NCI-H460 (cell line): ENCODE results near the gene MCM3AP. TPM values are rescaled to one million over a fixed set of nuclear protein-coding genes. Genes with fewer than 3 reads are reported as not detected.

Experiments used
- DNase-seq: peaks from one replicate; pipeline ENCODE4 v3.0.0-alpha.2; 2016; ENCODE audit warnings: low read depth; ENCODE audit errors: extremely low read depth
- total RNA-seq: library from RNA; depleted of rRNA; stranded (reverse); fragments of >200 nt; shearing (Covaris generic); gene quantifications from 2 replicates; pipeline ENCODE4 v1.2.3, GENCODE V29; 2014; rRNA removed

Gene MCM3AP
- total RNA-seq, 1 experiment from 2014 or later = 38.8 TPM

DNA sequence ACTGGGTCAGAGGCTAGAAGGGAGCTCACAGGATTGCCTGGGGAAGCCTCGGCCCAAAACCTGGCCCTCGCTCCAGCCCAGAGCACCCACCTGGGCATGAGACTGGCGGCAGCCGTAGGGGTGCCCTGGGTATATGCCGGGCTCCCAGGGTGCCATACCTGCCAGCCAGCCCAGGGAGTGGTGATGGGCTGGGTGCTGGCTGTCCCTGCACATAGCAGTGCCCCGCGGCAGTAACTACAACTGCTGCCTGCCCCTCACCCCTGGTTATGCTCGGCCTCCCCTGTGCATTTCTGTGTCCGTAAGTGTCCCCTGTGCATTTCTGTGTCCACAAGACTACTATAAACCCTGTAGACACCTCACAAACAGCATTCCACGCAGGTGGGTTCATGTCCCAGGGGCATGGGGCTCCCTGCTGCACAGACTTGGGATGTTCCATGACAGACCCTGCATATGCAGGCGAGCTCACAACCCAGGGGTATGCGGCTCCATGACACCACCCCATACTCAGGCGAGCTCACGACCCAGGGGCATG lies 95.4 kb downstream of the MCM3AP start:
- no peak for DNase-seq

DNA sequence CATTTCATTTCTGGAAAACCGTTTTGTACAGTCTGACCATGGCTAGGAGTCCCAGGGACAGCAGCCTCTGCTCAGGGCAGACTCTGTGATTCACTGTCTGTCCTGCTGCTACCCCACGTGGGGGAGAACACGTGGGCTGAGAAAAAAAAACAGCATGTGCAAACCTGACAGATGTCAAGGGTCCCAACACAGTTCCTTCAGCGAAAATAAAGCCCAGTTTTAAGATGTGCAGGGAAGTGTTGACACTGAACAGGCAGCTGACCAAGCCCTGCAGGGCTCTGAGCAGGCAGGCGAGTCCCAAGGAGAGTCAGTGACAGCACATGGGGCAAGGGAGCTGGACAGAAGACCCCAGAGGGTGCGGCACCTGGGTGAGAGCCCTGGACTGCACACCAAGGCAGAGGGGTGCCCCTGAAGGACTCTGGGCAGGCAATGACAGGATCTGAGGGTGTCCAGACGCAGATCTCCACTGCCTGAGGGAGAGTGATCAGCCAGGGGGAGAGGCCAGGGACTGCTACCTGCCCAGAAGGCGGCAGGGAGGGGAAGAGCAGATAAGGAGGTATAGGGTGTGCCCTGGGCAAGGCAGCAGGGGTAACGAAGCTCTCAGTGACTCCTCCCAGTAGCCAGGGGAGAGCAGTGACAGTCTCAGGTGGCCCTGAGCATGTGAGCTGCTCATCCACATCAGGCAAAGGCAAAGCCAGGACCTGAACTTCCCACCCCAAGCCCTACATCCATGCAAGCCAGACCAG lies 96.0 kb downstream of the MCM3AP start:
- no peak for DNase-seq

- peak; percentile 30 for DNase-seq
Observed at GRCh38 chr21:46188226-46189212, 96.9 kb downstream of the MCM3AP start.

- DNase-seq = no peak
Observed at GRCh38 chr21:46187814-46188213, 97.6 kb downstream of the MCM3AP start.

GRCh38 chr21:46187261-46187660 lies 98.2 kb downstream of the MCM3AP start:
- no peak for DNase-seq

DNA sequence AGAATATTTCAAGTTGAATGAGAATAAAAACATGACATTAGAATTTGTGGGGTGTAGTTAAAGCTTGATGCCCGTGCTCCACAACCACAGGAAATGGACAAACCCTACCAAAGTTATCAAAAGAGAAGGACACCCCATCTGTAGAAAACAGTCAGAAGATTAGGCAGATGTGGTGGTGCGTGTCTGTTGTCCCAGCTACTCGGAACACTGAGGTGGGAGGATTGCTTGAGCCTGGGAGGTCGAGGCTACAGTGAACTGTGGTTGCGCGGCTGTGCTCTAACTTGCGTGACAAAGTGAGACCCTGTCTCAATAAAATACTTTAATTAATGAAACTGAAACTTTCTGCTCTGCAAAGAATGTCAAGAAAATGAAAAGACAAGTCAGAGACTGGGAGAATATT lies 99.7 kb downstream of the MCM3AP start:
- DNase-seq = no peak

Other genes with a start within 250 kb of the MCM3AP start
- 3.6 and 4.0 TPM in 2 replicates for gene COL6A2, start 187.5 kb downstream of the MCM3AP start, total RNA-seq
- gene FTCD, start 130.0 kb downstream of the MCM3AP start, total RNA-seq = 0.22 TPM in 1 of 2 replicates, not detected in the other
- gene SPATC1L, start 101.2 kb downstream of the MCM3AP start, total RNA-seq = 6.2 and 10.3 TPM in 2 replicates
- gene LSS, start 56.8 kb downstream of the MCM3AP start, total RNA-seq = 5.3 and 6.0 TPM in 2 replicates
- 20.8 and 23.2 TPM in 2 replicates for gene YBEY, start 731 bp upstream of the MCM3AP start, total RNA-seq
- 4.4 TPM in 2 replicates for gene C21orf58, start 38.3 kb upstream of the MCM3AP start, total RNA-seq
- gene PCNT, start 38.5 kb upstream of the MCM3AP start, total RNA-seq = 11.1 and 14.1 TPM in 2 replicates
- 13.7 and 14.8 TPM in 2 replicates for gene DIP2A, start 173.3 kb upstream of the MCM3AP start, total RNA-seq